ENCODE measurements around the gene ZSCAN23.
A peak's percentile ranks its signal among the peaks of the same experiment; 100 is the strongest.

Gene ZSCAN23

DNA sequence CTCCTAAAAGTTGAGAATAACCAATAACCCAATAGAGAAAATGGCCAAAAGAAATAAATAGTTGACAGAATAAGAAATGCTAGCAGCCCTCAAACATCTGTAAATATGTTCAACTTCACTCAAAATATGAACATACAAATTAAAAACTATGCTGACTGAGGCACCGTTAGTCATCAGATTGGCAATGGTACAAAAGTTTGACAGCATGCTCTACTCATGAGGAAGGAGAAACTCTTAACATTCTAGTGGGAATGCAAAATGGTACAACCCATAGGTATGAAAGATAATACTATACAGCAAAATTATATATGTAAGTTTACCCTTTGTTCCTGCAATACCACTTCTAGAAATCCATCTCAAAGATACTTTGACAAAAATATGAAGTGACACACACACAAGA, 42.1 kb downstream of the ZSCAN23 start:
- POLR2A ChIA-PET: no interaction called here
- no peak for DNase-seq (ENCODE audit: low read depth, low spot score)
- CTCF ChIA-PET: no interaction called here
- no peak overlapping the region for H3K4me3 ChIP-seq (ENCODE audit: low read depth, low read length)
- TF ChIP-seq, protein P1, sequence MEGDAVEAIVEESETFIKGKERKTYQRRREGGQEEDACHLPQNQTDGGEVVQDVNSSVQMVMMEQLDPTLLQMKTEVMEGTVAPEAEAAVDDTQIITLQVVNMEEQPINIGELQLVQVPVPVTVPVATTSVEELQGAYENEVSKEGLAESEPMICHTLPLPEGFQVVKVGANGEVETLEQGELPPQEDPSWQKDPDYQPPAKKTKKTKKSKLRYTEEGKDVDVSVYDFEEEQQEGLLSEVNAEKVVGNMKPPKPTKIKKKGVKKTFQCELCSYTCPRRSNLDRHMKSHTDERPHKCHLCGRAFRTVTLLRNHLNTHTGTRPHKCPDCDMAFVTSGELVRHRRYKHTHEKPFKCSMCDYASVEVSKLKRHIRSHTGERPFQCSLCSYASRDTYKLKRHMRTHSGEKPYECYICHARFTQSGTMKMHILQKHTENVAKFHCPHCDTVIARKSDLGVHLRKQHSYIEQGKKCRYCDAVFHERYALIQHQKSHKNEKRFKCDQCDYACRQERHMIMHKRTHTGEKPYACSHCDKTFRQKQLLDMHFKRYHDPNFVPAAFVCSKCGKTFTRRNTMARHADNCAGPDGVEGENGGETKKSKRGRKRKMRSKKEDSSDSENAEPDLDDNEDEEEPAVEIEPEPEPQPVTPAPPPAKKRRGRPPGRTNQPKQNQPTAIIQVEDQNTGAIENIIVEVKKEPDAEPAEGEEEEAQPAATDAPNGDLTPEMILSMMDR (IDR thresholded peaks at IDR 0.05; ENCODE audit: insufficient read depth, low read length, missing control alignments): no peak

DNA sequence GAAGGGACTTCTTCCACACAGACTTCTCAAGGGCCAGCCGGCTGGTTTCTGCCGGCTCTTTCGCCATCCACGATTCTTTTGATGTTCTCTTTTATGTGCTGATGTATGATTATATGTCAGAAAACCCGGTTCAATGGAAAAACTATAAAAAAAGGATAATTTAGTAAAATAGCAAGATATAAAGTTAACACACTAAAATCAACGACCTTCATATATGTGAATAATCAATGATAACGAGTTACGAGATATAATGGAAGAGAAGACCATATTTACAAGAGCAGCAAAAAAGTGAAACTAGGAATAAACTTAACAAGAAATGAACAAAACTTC, 43.2 kb downstream of the ZSCAN23 start:
- ChIA-PET POLR2A (no interaction called here), CTCF (no interaction called here)
- no peak for DNase-seq (ENCODE audit: low read depth, low spot score)
- H3K4me3 ChIP-seq (ENCODE audit: low read depth, low read length): peak overlapping the region; percentile 97
- TF ChIP-seq, protein P1 (IDR thresholded peaks at IDR 0.05; ENCODE audit: insufficient read depth, low read length, missing control alignments): no peak

DNA sequence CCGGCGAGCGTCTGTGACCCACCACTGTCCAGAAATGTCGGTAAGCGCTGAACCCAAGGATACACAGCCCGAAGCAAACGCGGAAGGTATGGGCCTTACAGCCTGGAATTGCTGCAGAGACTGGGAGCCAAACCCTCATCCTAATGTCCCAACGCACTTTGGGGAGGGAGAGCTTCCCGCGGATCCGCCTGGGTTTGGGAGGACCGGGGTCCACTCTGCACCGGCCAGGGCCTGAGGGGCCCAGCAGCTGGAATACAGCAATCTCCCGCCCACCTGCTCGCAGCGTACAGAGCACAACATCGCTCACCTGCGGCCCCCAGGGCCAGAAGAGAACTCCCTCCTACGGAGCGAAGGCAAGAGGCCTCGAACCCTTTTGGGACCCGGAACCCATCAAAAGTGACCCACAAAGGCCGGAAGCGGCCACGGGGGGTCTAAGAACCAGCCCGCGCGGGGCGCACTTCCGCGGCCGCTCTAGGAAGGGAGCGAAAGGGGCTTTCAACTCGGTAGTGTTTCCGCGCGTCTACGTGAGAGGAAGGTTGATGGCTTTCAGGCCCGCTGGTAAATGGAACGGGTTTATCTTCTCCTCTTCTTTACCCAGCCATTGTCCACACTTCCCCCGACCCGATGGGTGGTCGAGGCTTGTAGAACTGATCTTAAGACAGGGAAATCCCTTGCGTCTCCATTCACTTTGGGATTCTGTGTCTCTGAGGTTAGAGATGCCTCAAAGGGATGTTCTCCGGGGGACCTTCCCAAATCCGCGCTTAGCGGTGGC, 43.8 kb downstream of the ZSCAN23 start, which contains the start of gene ZSCAN12:
Gene ZSCAN12, minus strand, starts transcription at position 398 of the 772 bp plus-strand sequence. CDS start 1,342 bp downstream, outside the sequence.
- peak within 1 kb of the TSS; percentile 97 for H3K4me3 ChIP-seq (ENCODE audit: low read depth, low read length)
- POLR2A ChIA-PET: no interaction called here
- peak; percentile 29 for DNase-seq (ENCODE audit: low read depth, low spot score)
- CTCF ChIA-PET: interaction anchor here (0.7 to 1.4 kb wide), 4 partner anchors 16 to 258 kb away, joined by 3 to 5 read pairs (median 4); partner anchors contain the start of gene ZKSCAN8
- TF ChIP-seq, protein P1 (IDR thresholded peaks at IDR 0.05; ENCODE audit: insufficient read depth, low read length, missing control alignments): peak; percentile 74

DNA sequence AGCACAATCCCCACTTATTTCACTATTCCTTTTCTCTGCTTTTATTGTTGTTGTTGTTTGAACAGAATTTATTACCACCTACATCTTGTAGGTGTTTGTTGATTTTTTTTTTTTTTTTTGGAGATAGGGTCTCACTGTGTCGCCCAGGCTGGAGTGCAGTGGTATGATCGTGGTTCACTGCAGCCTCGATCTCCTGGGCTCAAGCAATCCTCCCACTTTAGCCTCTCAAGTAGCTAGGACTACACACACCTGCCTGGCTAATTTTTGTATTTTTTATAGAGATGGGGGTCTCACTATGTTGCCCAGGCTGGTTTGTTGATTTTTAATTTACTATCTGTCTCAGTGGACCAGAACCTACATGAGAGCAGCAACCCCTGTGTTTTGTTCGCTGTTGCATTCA, 47.4 kb downstream of the ZSCAN23 start:
- CTCF ChIA-PET: interaction anchor here (1.2 to 2.9 kb wide), 4 partner anchors 12 to 620 kb away, joined by 3 to 10 read pairs (median 4); no protein-coding TSS in a partner anchor
- H3K4me3 ChIP-seq (ENCODE audit: low read depth, low read length): no peak overlapping the region
- POLR2A ChIA-PET: no interaction called here

DNA sequence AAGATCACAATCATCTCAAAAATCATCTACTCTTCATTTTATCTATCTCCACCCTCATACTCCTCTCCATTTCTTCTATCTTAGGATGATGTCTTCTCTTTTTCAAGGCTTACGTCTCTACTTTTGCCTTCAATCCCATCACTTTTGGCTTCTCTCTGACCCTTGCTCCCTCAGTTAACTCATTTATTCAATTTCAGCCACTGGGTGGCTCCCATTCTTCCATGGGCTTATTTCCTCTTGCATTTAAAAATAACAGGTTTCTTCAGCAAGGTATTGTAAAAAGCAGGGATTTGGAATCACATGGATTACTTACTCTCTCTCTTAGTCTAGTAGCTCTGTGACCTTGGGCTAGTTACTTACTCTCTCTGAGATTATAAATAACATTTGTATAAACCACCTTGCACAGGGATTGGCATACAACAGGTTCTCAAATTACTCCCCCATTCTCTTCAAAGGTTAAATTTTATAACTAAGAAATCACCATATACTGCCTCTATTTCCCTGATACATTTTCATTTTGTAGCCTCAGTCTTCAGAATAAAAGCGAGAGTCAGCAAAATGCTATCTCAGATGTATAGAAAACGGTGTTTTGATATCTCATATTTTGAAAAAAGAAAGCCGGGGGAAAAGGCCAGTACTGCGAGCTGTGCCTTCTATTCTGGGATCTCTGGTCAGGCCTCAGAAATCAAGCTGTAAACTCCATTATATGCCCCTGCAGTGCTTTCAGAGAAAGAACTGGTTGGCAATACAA, 49.2 kb downstream of the ZSCAN23 start:
- POLR2A ChIA-PET: no interaction called here
- no peak for DNase-seq (ENCODE audit: low read depth, low spot score)
- TF ChIP-seq, protein P1 (IDR thresholded peaks at IDR 0.05; ENCODE audit: insufficient read depth, low read length, missing control alignments): peak; percentile 8

More for the DNA sequence above, 47.4 kb downstream of the ZSCAN23 start:
- TF ChIP-seq, protein P1 (IDR thresholded peaks at IDR 0.05; ENCODE audit: insufficient read depth, low read length, missing control alignments): no peak
- no peak for DNase-seq (ENCODE audit: low read depth, low spot score)

DNA sequence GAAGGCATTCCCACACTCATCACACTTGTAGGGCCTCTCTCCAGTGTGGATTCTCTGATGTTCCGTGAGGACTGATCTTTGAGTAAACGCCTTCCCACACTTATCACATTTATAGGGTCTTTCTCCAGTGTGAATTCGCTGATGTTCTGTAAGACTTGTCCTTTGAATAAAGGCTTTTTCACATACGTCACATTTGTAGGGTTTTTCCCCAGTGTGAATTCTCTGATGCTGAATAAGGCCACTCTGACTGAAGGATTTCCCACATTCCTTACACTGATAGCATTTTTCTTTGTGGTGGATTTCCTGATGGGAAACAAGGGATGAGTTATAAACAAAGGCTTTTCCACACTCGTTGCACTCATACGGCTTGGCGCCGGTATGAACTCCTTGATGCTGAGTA, 52.6 kb downstream of the ZSCAN23 start:
- H3K4me3 ChIP-seq (ENCODE audit: low read depth, low read length): no peak overlapping the region
- TF ChIP-seq, protein P1 (IDR thresholded peaks at IDR 0.05; ENCODE audit: insufficient read depth, low read length, missing control alignments): no peak
- ChIA-PET POLR2A (no interaction called here), CTCF (no interaction called here)
- DNase-seq (ENCODE audit: low read depth, low spot score): no peak

More for the DNA sequence above, 49.2 kb downstream of the ZSCAN23 start:
- CTCF ChIA-PET: interaction anchor here (0.8 to 2.9 kb wide), 6 partner anchors 10 to 280 kb away, joined by 3 to 16 read pairs (median 3); partner anchors contain the start of gene ZKSCAN8
- no peak overlapping the region for H3K4me3 ChIP-seq (ENCODE audit: low read depth, low read length)
